ENCODE data around the gene MTFMT.

- TF ChIP-seq, protein P1, sequence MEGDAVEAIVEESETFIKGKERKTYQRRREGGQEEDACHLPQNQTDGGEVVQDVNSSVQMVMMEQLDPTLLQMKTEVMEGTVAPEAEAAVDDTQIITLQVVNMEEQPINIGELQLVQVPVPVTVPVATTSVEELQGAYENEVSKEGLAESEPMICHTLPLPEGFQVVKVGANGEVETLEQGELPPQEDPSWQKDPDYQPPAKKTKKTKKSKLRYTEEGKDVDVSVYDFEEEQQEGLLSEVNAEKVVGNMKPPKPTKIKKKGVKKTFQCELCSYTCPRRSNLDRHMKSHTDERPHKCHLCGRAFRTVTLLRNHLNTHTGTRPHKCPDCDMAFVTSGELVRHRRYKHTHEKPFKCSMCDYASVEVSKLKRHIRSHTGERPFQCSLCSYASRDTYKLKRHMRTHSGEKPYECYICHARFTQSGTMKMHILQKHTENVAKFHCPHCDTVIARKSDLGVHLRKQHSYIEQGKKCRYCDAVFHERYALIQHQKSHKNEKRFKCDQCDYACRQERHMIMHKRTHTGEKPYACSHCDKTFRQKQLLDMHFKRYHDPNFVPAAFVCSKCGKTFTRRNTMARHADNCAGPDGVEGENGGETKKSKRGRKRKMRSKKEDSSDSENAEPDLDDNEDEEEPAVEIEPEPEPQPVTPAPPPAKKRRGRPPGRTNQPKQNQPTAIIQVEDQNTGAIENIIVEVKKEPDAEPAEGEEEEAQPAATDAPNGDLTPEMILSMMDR (IDR thresholded peaks at IDR 0.05; ENCODE audit: poor library complexity), result no peak
- no peak for TF ChIP-seq EZH2phosphoT487 (IDR thresholded peaks at IDR 0.05; ENCODE audit: low read depth, severe bottlenecking, unreplicated experiment)
- no peak for TF ChIP-seq EZH2 (IDR thresholded peaks at IDR 0.05; ENCODE audit: borderline replicate concordance)
Observed at GRCh38 chr15:65062061-65062460, 32.6 kb upstream of the MTFMT start.

All from hepatocyte (in vitro differentiated cells).